Colonic mucosa (tissue), 4 donors: ENCODE measurements around the gene MISP3. TPM values are rescaled to one million over a fixed set of nuclear protein-coding genes. Genes with fewer than 3 reads are reported as not detected.
A peak's percentile ranks its signal among the peaks of the same experiment; 100 is the strongest.

Experiments used
- DNase-seq: peaks from one replicate; pipeline ENCODE4 v3.0.0-alpha.2; 2020
- H3K27ac ChIP-seq: fragments of 200-600 bp; one replicate; pipeline ENCODE4 v1.8.0; 2021
- H3K27me3 ChIP-seq: fragments of 200-600 bp; one replicate; pipeline ENCODE4 v1.8.0; 2021
- H3K36me3 ChIP-seq: fragments of 200-600 bp; one replicate; pipeline ENCODE4 v1.8.0; 2021
- H3K4me1 ChIP-seq: fragments of 200-600 bp; one replicate; pipeline ENCODE4 v1.8.0; 2021; ENCODE audit warnings: mild to moderate bottlenecking
- H3K4me3 ChIP-seq: fragments of 200-600 bp; one replicate; pipeline ENCODE4 v1.8.0; 2021
- H3K9ac ChIP-seq, 2 donors: one replicate each; pipeline ENCODE4 v1.7.0; 2013; ENCODE audit warnings: control low read depth in 2 of 2, low read depth in 2 of 2, low read length in 2 of 2
- H3K9me3 ChIP-seq: fragments of 200-600 bp; one replicate; pipeline ENCODE4 v1.8.0; 2021
- CTCF ChIP-seq: fragments of 200-600 bp; IDR thresholded peaks from one replicate; pipeline ENCODE4 v1.8.0; 2022; ENCODE audit warnings: antibody characterized with exemption, mild to moderate bottlenecking
- intact Hi-C: fragments of 100-400 bp; cut with DNase I; formaldehyde crosslinking; loops from one replicate; pipeline ENCODE4 v1.14.1; 2022
- total RNA-seq, 2 donors: library from RNA; stranded (reverse); fragmentation: NEBNext Ultra II Directional in 1 of 2; extraction: Animal tissue kit (Norgen Biotek cat#: 25700) in 1 of 2; gene quantifications; one replicate each; pipeline ENCODE4 v1.2.1, GENCODE V29; 2021
- donor health status: healthy.
- donor health status: DM: no; HTN: no; CAD: no.
- donor health status: DM: no; HTN: no; CAD: no.

Gene MISP3
- total RNA-seq, 2 donors from 2014 or later = 32.7 to 50.0 TPM

GRCh38 chr19:14101003-14101545 is 28.5 kb downstream of the MISP3 start:
- Histone ChIP-seq H3K27ac (no peak overlapping the region), H3K9ac (no peak overlapping the region), H3K4me1 (no peaks in the 10 kb centered on the region), H3K27me3 (no peaks in the 10 kb centered on the region), H3K36me3 (no peaks in the 10 kb centered on the region), H3K4me3 (no peak overlapping the region), H3K9me3 (no peaks in the 10 kb centered on the region)
- no peak for DNase-seq
- no peak for TF ChIP-seq CTCF
- intact Hi-C loops = no loop called here

GRCh38 chr19:14102102-14102696 is 29.6 kb downstream of the MISP3 start:
- Histone ChIP-seq H3K36me3 (no peaks in the 10 kb centered on the region), H3K4me1 (no peaks in the 10 kb centered on the region)
- DNase-seq = no peak

GRCh38 chr19:14102756-14103155 is 30.2 kb downstream of the MISP3 start:
- TF ChIP-seq CTCF = no peak
- DNase-seq = no peak
- H3K27me3 ChIP-seq = no peaks in the 10 kb centered on the region
- H3K4me1 ChIP-seq = no peaks in the 10 kb centered on the region
- H3K4me3 ChIP-seq = no peak overlapping the region
- no peak overlapping the region for H3K9ac ChIP-seq
- no peak overlapping the region for H3K27ac ChIP-seq
- intact Hi-C loops = no loop called here
- no peaks in the 10 kb centered on the region for H3K9me3 ChIP-seq
- H3K36me3 ChIP-seq = no peaks in the 10 kb centered on the region

More at GRCh38 chr19:14102102-14102696, 29.6 kb downstream of the MISP3 start:
- Histone ChIP-seq H3K4me3 (no peak overlapping the region), H3K27ac (no peak overlapping the region), H3K9ac (no peak overlapping the region), H3K27me3 (no peaks in the 10 kb centered on the region), H3K9me3 (no peaks in the 10 kb centered on the region)
- TF ChIP-seq CTCF = no peak
- intact Hi-C loops = no loop called here

GRCh38 chr19:14103310-14103709 is 30.7 kb downstream of the MISP3 start:
- Histone ChIP-seq H3K27me3 (no peaks in the 10 kb centered on the region), H3K4me3 (no peak overlapping the region), H3K9ac (no peak overlapping the region), H3K4me1 (no peaks in the 10 kb centered on the region), H3K27ac (no peak overlapping the region), H3K36me3 (no peaks in the 10 kb centered on the region), H3K9me3 (no peaks in the 10 kb centered on the region)
- intact Hi-C loops = no loop called here
- no peak for DNase-seq
- TF ChIP-seq CTCF = no peak

DNA sequence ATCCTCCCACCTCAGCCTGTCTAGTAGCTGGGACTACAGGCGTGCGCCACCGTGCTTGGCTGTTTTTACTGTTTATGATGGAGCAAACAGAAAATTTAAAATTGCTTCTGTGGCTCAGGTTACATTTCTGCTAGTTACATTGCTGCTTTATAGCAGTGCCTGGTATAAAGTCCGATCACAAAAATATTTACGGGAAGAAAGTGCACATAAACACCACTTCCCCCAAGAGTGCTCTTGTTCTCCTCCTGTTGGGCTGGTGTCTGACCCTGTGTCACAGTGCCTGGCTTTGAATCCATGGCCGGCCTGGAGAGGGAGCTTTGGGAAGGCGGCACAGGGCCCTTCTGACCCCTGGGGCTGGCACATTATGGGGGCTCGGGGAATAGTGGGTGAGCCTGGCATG is 33.1 kb downstream of the MISP3 start:
- DNase-seq = no peak
- no peaks in the 10 kb centered on the region for H3K4me1 ChIP-seq
- no peaks in the 10 kb centered on the region for H3K27me3 ChIP-seq
- H3K9me3 ChIP-seq = no peaks in the 10 kb centered on the region
- no peak for TF ChIP-seq CTCF
- no peak overlapping the region for H3K4me3 ChIP-seq
- H3K27ac ChIP-seq = peak overlapping the region; percentile 53
- intact Hi-C loops = no loop called here
- H3K9ac ChIP-seq = no peak overlapping the region
- H3K36me3 ChIP-seq = no peaks in the 10 kb centered on the region
